Measurements from ENCODE around the gene ZNF208. TPM values are rescaled to one million over a fixed set of nuclear protein-coding genes. Genes with fewer than 3 reads are reported as not detected.

ZNF208 gene
- total RNA-seq = not detected in 2 replicates

GRCh38 chr19:22010437-22011143 lies at the start of gene ZNF208:
TSS of gene ZNF208 (minus strand) at chr19:22010943. CDS start at chr19:22010794, 149 bp downstream.

Other genes starting within 250 kb of the ZNF208 start
- gene ZNF100, start 243.4 kb downstream of the ZNF208 start, total RNA-seq = 4.2 and 5.9 TPM in 2 replicates
- 5.8 and 6.2 TPM in 2 replicates for gene ZNF43, start 174.8 kb downstream of the ZNF208 start, total RNA-seq
- 0.32 and 0.46 TPM in 2 replicates for gene ZNF257, start 41.5 kb upstream of the ZNF208 start, total RNA-seq
- gene ZNF676, start 186.0 kb upstream of the ZNF208 start, total RNA-seq = not detected in 2 replicates

Measured in epithelial cell of umbilical artery (primary cell).